HepG2 (cell line): ENCODE measurements around the gene UQCRC1. TPM values are rescaled to one million over a fixed set of nuclear protein-coding genes. Genes with fewer than 3 reads are reported as not detected.

Source experiments
- ATAC-seq: fragments of 200-7000 bp; cut with Tn5 transposase; 3 replicates; pipeline ENCODE4 v1.9.1; 2020; ENCODE audit warnings: mild to moderate bottlenecking, moderate library complexity
- BruUV-seq: library from RNA; stranded (reverse); fragments of 400-500 nt; replicated peaks from 2 replicates; lab custom pipeline; 2021; lab: Mats Ljungman, UMichigan
- CTCF ChIA-PET: fragments of 300-600 bp; formaldehyde crosslinking; extraction: SDS; loops from one replicate; lab custom pipeline; 2021; ENCODE audit warnings: low total read pairs, inconsistent platforms, low intra/inter-chr PET ratio; lab: Yijun Ruan, JAX
- POLR2A ChIA-PET: fragments of 350-600 bp; sonication (Branson Sonifier 250); formaldehyde crosslinking; loops from one replicate; lab custom pipeline; 2020; ENCODE audit warnings: antibody characterized with exemption, inconsistent platforms; lab: Yijun Ruan, JAX
- DNase-seq: peaks from one replicate; pipeline ENCODE4 v3.0.0-alpha.2; 2015; ENCODE audit warnings: low spot score
- FAIRE-seq: peaks from 3 replicates; lab custom pipeline; 2011; peaks lifted over from hg19 to GRCh38; lab: Jason Lieb, UNC
- H2AFZ ChIP-seq: one replicate; pipeline ENCODE4 v1.6.1; 2011; ENCODE audit warnings: low read length, inconsistent platforms
- H3K27ac ChIP-seq: fragments of 300-600 bp; 3 replicates; pipeline ENCODE4 v1.8.0; 2011; ENCODE audit warnings: mixed run types, mild to moderate bottlenecking, mixed read lengths, low read length, inconsistent platforms; ENCODE audit not compliant: insufficient read depth; ENCODE audit errors: extremely low read length
- H3K27me3 ChIP-seq, 2 experiments: fragments of 200-600 bp in 1 of 2; 2 replicates in 1 of 2; 3 replicates in 1 of 2; pipeline versions ENCODE4 v1.6.0 to v1.8.0; 2011; ENCODE audit warnings: low read length in 2 of 2, mild to moderate bottlenecking in 2 of 2, moderate library complexity in 2 of 2, inconsistent platforms in 1 of 2; ENCODE audit not compliant: insufficient read depth in 2 of 2, control insufficient read depth in 1 of 2
- H3K36me3 ChIP-seq, 2 experiments: fragments of 200-600 bp in 1 of 2; replicated peaks in 1 of 2; 2 replicates in 1 of 2; 3 replicates in 1 of 2; pipeline versions ENCODE4 v1.5.1 to v1.8.0; 2011; ENCODE audit warnings: low read length in 2 of 2, inconsistent platforms in 1 of 2; ENCODE audit not compliant: insufficient read depth in 2 of 2, control insufficient read depth in 1 of 2
- H3K4me1 ChIP-seq: 2 replicates; pipeline ENCODE4 v1.5.1; 2012; ENCODE audit warnings: low read length, inconsistent platforms; ENCODE audit not compliant: insufficient read depth
- H3K4me2 ChIP-seq: 2 replicates; pipeline ENCODE4 v1.6.0; 2011; ENCODE audit warnings: low read depth, low read length, inconsistent platforms
- H3K4me3 ChIP-seq, 3 experiments: fragments of 200-600 bp in 1 of 3; sonication (generic), shearing (Covaris generic) in 1 of 3; replicated peaks in 1 of 3; 2 replicates each; pipeline ENCODE4 v1.5.1; 2011 to 2016; ENCODE audit warnings: low read length in 3 of 3, inconsistent platforms in 2 of 3, low read depth in 2 of 3, mild to moderate bottlenecking in 2 of 3, control low read depth in 1 of 3, mixed read lengths in 1 of 3; ENCODE audit not compliant: insufficient read depth in 1 of 3
- H3K79me2 ChIP-seq: one replicate; pipeline ENCODE4 v1.6.1; 2011; ENCODE audit warnings: low read length, inconsistent platforms; ENCODE audit not compliant: insufficient read depth
- H3K9ac ChIP-seq: 2 replicates; pipeline ENCODE4 v1.6.0; 2011; ENCODE audit warnings: mild to moderate bottlenecking, low read depth, low read length, inconsistent platforms; ENCODE audit not compliant: insufficient read depth
- H3K9me3 ChIP-seq: 2 replicates; pipeline ENCODE4 v1.5.1; 2012; ENCODE audit warnings: mild to moderate bottlenecking, low read length
- H4K20me1 ChIP-seq: 2 replicates; pipeline ENCODE4 v1.6.0; 2011; ENCODE audit warnings: inconsistent platforms, mild to moderate bottlenecking, low read length, moderate library complexity; ENCODE audit not compliant: insufficient read depth
- ATAD3A ChIP-seq: sonication (generic); formaldehyde crosslinking; IDR thresholded peaks from 2 replicates; pipeline ENCODE4 v1.4.0; 2020; ENCODE audit warnings: missing genetic modification reagents
- CBFB ChIP-seq: sonication (generic); formaldehyde crosslinking; IDR thresholded peaks from 2 replicates; pipeline ENCODE4 v1.4.0; 2020; ENCODE audit warnings: missing genetic modification reagents
- MAZ ChIP-seq, 2 experiments: sonication (generic) in 1 of 2; formaldehyde crosslinking in 1 of 2; IDR thresholded peaks; 2 replicates each; pipeline versions ENCODE4 v1.5.0 to v1.6.1; 2012 to 2020; ENCODE audit warnings: low read depth in 2 of 2, mild to moderate bottlenecking in 2 of 2, borderline replicate concordance in 1 of 2, improper control_type of control experiment in 1 of 2, low read length in 1 of 2, missing genetic modification reagents in 1 of 2, moderate library complexity in 1 of 2
- MIXL1 ChIP-seq: IDR thresholded peaks from 2 replicates; pipeline ENCODE4 v1.6.1; 2016
- NFYB ChIP-seq: sonication (generic); formaldehyde crosslinking; IDR thresholded peaks from 2 replicates; pipeline ENCODE4 v1.4.0; 2020; ENCODE audit warnings: missing genetic modification reagents
- NR2F6 ChIP-seq, 2 experiments: IDR thresholded peaks; 2 replicates each; pipeline ENCODE4 v1.6.1; 2016; ENCODE audit warnings: antibody characterized with exemption in 1 of 2, mild to moderate bottlenecking in 1 of 2
- PCBP2 ChIP-seq: fragments of 200-400 bp; formaldehyde crosslinking; optimal IDR thresholded peaks from 2 replicates; pipeline ENCODE3; 2018; ENCODE audit warnings: low read length, low read depth; ENCODE audit not compliant: poor library complexity, severe bottlenecking
- RBM39 ChIP-seq: fragments of 200-400 bp; formaldehyde crosslinking; IDR thresholded peaks from one replicate; pipeline ENCODE4 v1.6.1; 2018; ENCODE audit warnings: antibody characterized with exemption, mild to moderate bottlenecking, low read depth, low read length; ENCODE audit not compliant: poor library complexity, severe bottlenecking
- RXRA ChIP-seq: sonication (generic); formaldehyde crosslinking; IDR thresholded peaks from 2 replicates; pipeline ENCODE4 v1.5.1; 2020; ENCODE audit warnings: missing genetic modification reagents
- SNAI1 ChIP-seq: sonication (generic); formaldehyde crosslinking; IDR thresholded peaks from 2 replicates; pipeline ENCODE4 v1.5.0; 2020; ENCODE audit warnings: mild to moderate bottlenecking, missing genetic modification reagents, borderline replicate concordance
- ZBTB38 ChIP-seq: sonication (generic); formaldehyde crosslinking; IDR thresholded peaks from 2 replicates; pipeline ENCODE4 v1.5.1; 2020; ENCODE audit warnings: mild to moderate bottlenecking, missing genetic modification reagents
- ZFP36L2 ChIP-seq: sonication (generic); formaldehyde crosslinking; IDR thresholded peaks from 2 replicates; pipeline ENCODE4 v1.4.0; 2020; ENCODE audit warnings: missing genetic modification reagents
- ZFY ChIP-seq: sonication (generic); formaldehyde crosslinking; IDR thresholded peaks from 2 replicates; pipeline ENCODE4 v1.4.0; 2020; ENCODE audit warnings: missing genetic modification reagents
- ZNF329 ChIP-seq: sonication (generic); formaldehyde crosslinking; IDR thresholded peaks from 2 replicates; pipeline ENCODE4 v1.9.0; 2021; ENCODE audit warnings: low read depth, mild to moderate bottlenecking, missing genetic modification reagents
- ZNF331 ChIP-seq: sonication (generic); formaldehyde crosslinking; IDR thresholded peaks from 2 replicates; pipeline ENCODE4 v1.4.0; 2020; ENCODE audit warnings: missing genetic modification reagents
- ZNF484 ChIP-seq: sonication (generic); formaldehyde crosslinking; IDR thresholded peaks from 2 replicates; pipeline ENCODE4 v1.5.1; 2020; ENCODE audit warnings: mild to moderate bottlenecking, low read depth, missing genetic modification reagents, borderline replicate concordance
- WGBS: methylation state at CpG from one replicate; pipeline ENCODE4 v1.1.6; 2017; ENCODE audit warnings: low lambda C conversion rate; 5-methylcytosine and 5-hydroxymethylcytosine counted together
- in situ Hi-C: cut with HindIII; loops from 2 replicates; pipeline ENCODE4 v1.10.0; 2017; ENCODE audit warnings: low pct_unique_long_range_greater_than_20kb; ENCODE audit not compliant: extremely low pct_ligation_motif_present
- intact Hi-C: fragments of 100-400 bp; cut with micrococcal nuclease; formaldehyde crosslinking; loops from one replicate; pipeline ENCODE4 v1.10.0; 2022; ENCODE audit not compliant: unreplicated experiment
- polyA plus RNA-seq, 8 experiments: library from polyadenylated mRNA; depleted of rRNA in 3 of 8; stranded (reverse) in 7 of 8; unstranded in 1 of 8; fragments of >200 nt; fragmentation: Illumina TruSeq in 4 of 8; extraction: Trizol in 4 of 8; gene quantifications; 2 replicates each; pipeline versions ENCODE4 v1.2.1 to v1.2.3, GENCODE V29; 2011 to 2016; ENCODE audit warnings: low read depth in 4 of 8, missing spikeins in 1 of 8, mixed read lengths in 1 of 8; ENCODE audit not compliant: insufficient read depth in 1 of 8
- total RNA-seq, 5 experiments: library from RNA; depleted of rRNA; stranded (reverse); fragments of >200 nt; fragmentation: Illumina TruSeq; extraction: Trizol; gene quantifications; 2 replicates each; pipeline ENCODE4 v1.2.3, GENCODE V29; 2016; ENCODE audit warnings: low read depth in 1 of 5
- TF ChIP-seq, protein P1 (sequence below): sonication (generic); formaldehyde crosslinking; IDR thresholded peaks from 2 replicates; pipeline ENCODE4 v1.4.0; 2020; ENCODE audit warnings: missing genetic modification reagents
- TF ChIP-seq, protein P2 (sequence below): sonication (generic); formaldehyde crosslinking; IDR thresholded peaks from 2 replicates; pipeline ENCODE4 v1.4.0; 2020; ENCODE audit warnings: low read depth, mild to moderate bottlenecking, missing genetic modification reagents
- TF ChIP-seq, protein P3 (sequence below): sonication (generic); formaldehyde crosslinking; IDR thresholded peaks from 2 replicates; pipeline ENCODE4 v1.4.0; 2020; ENCODE audit warnings: missing genetic modification reagents

UQCRC1 gene
- total and polyA plus RNA-seq, 2 of the 13 experiments (the other 11 are each of a cell fraction or from before 2014, with no cell fraction given), result 316 to 680 TPM

DNA sequence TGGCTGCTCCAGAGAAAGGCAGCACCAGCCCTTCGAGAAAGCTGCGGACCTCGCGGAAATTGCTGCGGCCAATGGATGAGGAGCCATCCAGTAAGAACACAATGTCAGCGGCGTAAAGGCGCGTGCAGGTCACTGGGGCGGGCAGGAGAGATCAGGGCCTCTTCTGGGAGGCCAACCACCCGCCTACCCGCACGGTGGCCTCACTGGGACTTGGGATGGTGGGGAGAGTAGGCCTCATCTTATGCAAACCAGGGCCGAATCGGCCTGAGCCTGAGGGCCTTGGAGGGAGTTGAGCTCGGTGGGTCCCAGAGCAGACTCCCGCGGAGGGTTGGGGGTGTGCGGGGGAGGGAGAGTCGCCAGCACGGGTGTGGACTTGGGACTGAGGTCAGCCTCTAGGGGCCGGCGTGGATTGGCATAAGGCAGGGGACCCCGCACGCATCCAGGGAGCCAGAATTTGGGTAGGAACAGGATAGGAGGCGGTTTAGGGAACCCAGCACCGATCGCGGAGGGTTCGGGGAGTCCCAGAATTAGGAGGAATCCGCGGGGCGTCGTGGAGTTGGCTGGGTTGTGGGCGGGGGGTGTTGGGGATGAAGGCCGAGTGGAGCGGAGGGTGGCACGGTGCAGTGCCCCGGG, 14.9 kb downstream of the UQCRC1 start:
- CTCF ChIA-PET, result no interaction called here
- intact Hi-C loops (no loop called here), in situ Hi-C loops (no loop called here)
- 57% methylated on average over 28 of the region's 39 CpGs for WGBS
- peak overlapping the region; percentile 15 to 57 (median 40); a peak in 4 of 6 replicates for H3K4me3 ChIP-seq
- no TSS peak for BruUV-seq
- H4K20me1 ChIP-seq, result 0 out of 2 replicates have a peak, but pooled peaks cover 8% of the 10 kb centered on the region
- DNase-seq, result no peak
- H3K27me3 ChIP-seq, result no peaks in the 10 kb centered on the region
- peak overlapping the region; percentile 75 for H3K4me2 ChIP-seq
- peak overlapping the region; percentile 43; the same call in 1 of the 2 replicates for H3K9ac ChIP-seq
- no peaks in the 10 kb centered on the region for H3K9me3 ChIP-seq
- peaks cover 6 to 19% of the 10 kb centered on the region in 2 experiments; a peak in 4 of 5 replicates for H3K36me3 ChIP-seq
- ATAC-seq, result peak; percentile 22
- H3K79me2 ChIP-seq, result no peaks in the 10 kb centered on the region
- H2AFZ ChIP-seq, result no peak overlapping the region
- POLR2A ChIA-PET, result interaction anchor here (1.0 kb wide), 1 partner anchor 29 kb away, joined by 3 read pairs; no protein-coding TSS in a partner anchor
- H3K4me1 ChIP-seq, result peaks cover 45% of the 10 kb centered on the region
- no peak for FAIRE-seq
- no peak overlapping the region for H3K27ac ChIP-seq
- TF ChIP-seq MIXL1, result no peak
- TF ChIP-seq ATAD3A (CRISPR knock-in tag), result no peak
- TF ChIP-seq, protein P1, sequence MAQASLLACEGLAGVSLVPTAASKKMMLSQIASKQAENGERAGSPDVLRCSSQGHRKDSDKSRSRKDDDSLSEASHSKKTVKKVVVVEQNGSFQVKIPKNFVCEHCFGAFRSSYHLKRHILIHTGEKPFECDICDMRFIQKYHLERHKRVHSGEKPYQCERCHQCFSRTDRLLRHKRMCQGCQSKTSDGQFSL (CRISPR knock-in tag), result no peak
- no peak for TF ChIP-seq RBM39
- 0 out of 2 replicates have a peak, but pooled peaks have one; percentile 13 for TF ChIP-seq NR2F6 (IDR thresholded peaks at IDR 0.05)
- TF ChIP-seq NR2F6 (CRISPR knock-in tag; IDR thresholded peaks at IDR 0.05), result no peak
- TF ChIP-seq CBFB (CRISPR knock-in tag), result no peak
- TF ChIP-seq ZBTB38 (CRISPR knock-in tag), result peak; percentile 96
- TF ChIP-seq ZNF484 (CRISPR knock-in tag), result no peak
- no peak for TF ChIP-seq ZNF329 (CRISPR knock-in tag)
- no peak for TF ChIP-seq SNAI1
- no peak for TF ChIP-seq PCBP2
- peak; percentile 58; the same call in 1 of the 2 replicates for TF ChIP-seq ZFY (CRISPR knock-in tag)
- TF ChIP-seq RXRA (CRISPR knock-in tag), result 0 out of 2 replicates have a peak, but pooled peaks have one; percentile 16
- TF ChIP-seq ZNF331, result no peak
- no peak for TF ChIP-seq MAZ (IDR thresholded peaks at IDR 0.05; ENCODE audit: borderline replicate concordance, low read depth, low read length)
- TF ChIP-seq MAZ (CRISPR knock-in tag; IDR thresholded peaks at IDR 0.05; ENCODE audit: low read depth), result no peak
- TF ChIP-seq, protein P2, sequence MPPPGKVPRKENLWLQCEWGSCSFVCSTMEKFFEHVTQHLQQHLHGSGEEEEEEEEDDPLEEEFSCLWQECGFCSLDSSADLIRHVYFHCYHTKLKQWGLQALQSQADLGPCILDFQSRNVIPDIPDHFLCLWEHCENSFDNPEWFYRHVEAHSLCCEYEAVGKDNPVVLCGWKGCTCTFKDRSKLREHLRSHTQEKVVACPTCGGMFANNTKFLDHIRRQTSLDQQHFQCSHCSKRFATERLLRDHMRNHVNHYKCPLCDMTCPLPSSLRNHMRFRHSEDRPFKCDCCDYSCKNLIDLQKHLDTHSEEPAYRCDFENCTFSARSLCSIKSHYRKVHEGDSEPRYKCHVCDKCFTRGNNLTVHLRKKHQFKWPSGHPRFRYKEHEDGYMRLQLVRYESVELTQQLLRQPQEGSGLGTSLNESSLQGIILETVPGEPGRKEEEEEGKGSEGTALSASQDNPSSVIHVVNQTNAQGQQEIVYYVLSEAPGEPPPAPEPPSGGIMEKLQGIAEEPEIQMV (CRISPR knock-in tag), result no peak
- TF ChIP-seq, protein P3, sequence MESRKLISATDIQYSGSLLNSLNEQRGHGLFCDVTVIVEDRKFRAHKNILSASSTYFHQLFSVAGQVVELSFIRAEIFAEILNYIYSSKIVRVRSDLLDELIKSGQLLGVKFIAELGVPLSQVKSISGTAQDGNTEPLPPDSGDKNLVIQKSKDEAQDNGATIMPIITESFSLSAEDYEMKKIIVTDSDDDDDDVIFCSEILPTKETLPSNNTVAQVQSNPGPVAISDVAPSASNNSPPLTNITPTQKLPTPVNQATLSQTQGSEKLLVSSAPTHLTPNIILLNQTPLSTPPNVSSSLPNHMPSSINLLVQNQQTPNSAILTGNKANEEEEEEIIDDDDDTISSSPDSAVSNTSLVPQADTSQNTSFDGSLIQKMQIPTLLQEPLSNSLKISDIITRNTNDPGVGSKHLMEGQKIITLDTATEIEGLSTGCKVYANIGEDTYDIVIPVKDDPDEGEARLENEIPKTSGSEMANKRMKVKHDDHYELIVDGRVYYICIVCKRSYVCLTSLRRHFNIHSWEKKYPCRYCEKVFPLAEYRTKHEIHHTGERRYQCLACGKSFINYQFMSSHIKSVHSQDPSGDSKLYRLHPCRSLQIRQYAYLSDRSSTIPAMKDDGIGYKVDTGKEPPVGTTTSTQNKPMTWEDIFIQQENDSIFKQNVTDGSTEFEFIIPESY, result peak; percentile 96
- TF ChIP-seq ZFP36L2 (CRISPR knock-in tag), result no peak
- TF ChIP-seq NFYB (CRISPR knock-in tag), result no peak
